HEK293 (cell line): ENCODE measurements around the gene MSI1.

Experiments used
- FEZF1 ChIP-seq: fragments of 450-650 bp; formaldehyde crosslinking; IDR thresholded peaks from 2 replicates; pipeline ENCODE4 v1.5.1; 2016; ENCODE audit warnings: missing biosample characterization, missing genetic modification characterization
- GLIS2 ChIP-seq: fragments of 450-650 bp; formaldehyde crosslinking; IDR thresholded peaks from 2 replicates; pipeline ENCODE4 v1.5.1; 2016; ENCODE audit warnings: missing biosample characterization, missing genetic modification characterization
- IKZF3 ChIP-seq: fragments of 450-650 bp; IDR thresholded peaks from 2 replicates; pipeline ENCODE4 v1.5.0; 2018; ENCODE audit warnings: missing biosample characterization, mild to moderate bottlenecking, missing genetic modification characterization, moderate library complexity
- KLF1 ChIP-seq: fragments of 450-650 bp; formaldehyde crosslinking; IDR thresholded peaks from 2 replicates; pipeline ENCODE4 v1.5.1; 2016; ENCODE audit warnings: missing biosample characterization, missing genetic modification characterization
- KLF7 ChIP-seq: fragments of 450-650 bp; formaldehyde crosslinking; IDR thresholded peaks from 2 replicates; pipeline ENCODE4 v1.5.1; 2016; ENCODE audit warnings: missing biosample characterization, missing genetic modification characterization, borderline replicate concordance
- PATZ1 ChIP-seq: fragments of 450-650 bp; formaldehyde crosslinking; IDR thresholded peaks from 2 replicates; pipeline ENCODE4 v1.5.1; 2016; ENCODE audit warnings: missing biosample characterization, missing genetic modification characterization
- REST ChIP-seq: fragments of 450-650 bp; formaldehyde crosslinking; IDR thresholded peaks from 2 replicates; pipeline ENCODE4 v1.5.1; 2016; ENCODE audit warnings: missing biosample characterization, missing genetic modification characterization
- SP7 ChIP-seq: fragments of 450-650 bp; formaldehyde crosslinking; IDR thresholded peaks from 2 replicates; pipeline ENCODE4 v1.5.1; 2016; ENCODE audit warnings: missing biosample characterization, missing genetic modification characterization
- ZBTB8A ChIP-seq: fragments of 450-650 bp; formaldehyde crosslinking; IDR thresholded peaks from 2 replicates; pipeline ENCODE4 v1.5.1; 2016; ENCODE audit warnings: missing biosample characterization, missing genetic modification characterization
- ZIC2 ChIP-seq: fragments of 450-650 bp; formaldehyde crosslinking; IDR thresholded peaks from 2 replicates; pipeline ENCODE4 v1.5.1; 2016; ENCODE audit warnings: missing biosample characterization, missing genetic modification characterization
- ZNF148 ChIP-seq: fragments of 450-650 bp; formaldehyde crosslinking; IDR thresholded peaks from 2 replicates; pipeline ENCODE4 v1.5.0; 2017; ENCODE audit warnings: missing biosample characterization, missing genetic modification characterization, borderline replicate concordance
- ZNF202 ChIP-seq: fragments of 450-650 bp; formaldehyde crosslinking; IDR thresholded peaks from 2 replicates; pipeline ENCODE4 v1.5.1; 2016; ENCODE audit warnings: missing biosample characterization, missing genetic modification characterization, borderline replicate concordance
- ZNF211 ChIP-seq: fragments of 450-650 bp; formaldehyde crosslinking; IDR thresholded peaks from 2 replicates; pipeline ENCODE4 v1.5.1; 2016; ENCODE audit warnings: low read depth, missing biosample characterization, missing genetic modification characterization
- ZNF223 ChIP-seq: fragments of 450-650 bp; formaldehyde crosslinking; IDR thresholded peaks from 2 replicates; pipeline ENCODE4 v1.5.1; 2016; ENCODE audit warnings: missing biosample characterization, missing genetic modification characterization
- ZNF24 ChIP-seq: fragments of 450-650 bp; formaldehyde crosslinking; IDR thresholded peaks from 2 replicates; pipeline ENCODE4 v1.5.1; 2016; ENCODE audit warnings: missing biosample characterization, missing genetic modification characterization
- ZNF335 ChIP-seq: fragments of 450-650 bp; formaldehyde crosslinking; conservative IDR thresholded peaks from 2 replicates; pipeline ENCODE4 v1.5.1; 2016; ENCODE audit warnings: missing biosample characterization, missing genetic modification characterization
- ZNF341 ChIP-seq: fragments of 450-650 bp; formaldehyde crosslinking; IDR thresholded peaks from 2 replicates; pipeline ENCODE4; 2016; ENCODE audit warnings: low read depth, missing biosample characterization, missing genetic modification characterization
- ZNF398 ChIP-seq: fragments of 450-650 bp; formaldehyde crosslinking; IDR thresholded peaks from 2 replicates; pipeline ENCODE4 v1.5.1; 2017; ENCODE audit warnings: missing biosample characterization, missing genetic modification characterization
- ZNF449 ChIP-seq: fragments of 450-650 bp; formaldehyde crosslinking; IDR thresholded peaks from 2 replicates; pipeline ENCODE4 v1.5.1; 2017; ENCODE audit warnings: missing biosample characterization, mild to moderate bottlenecking, missing genetic modification characterization, moderate library complexity
- ZNF529 ChIP-seq: fragments of 450-650 bp; formaldehyde crosslinking; IDR thresholded peaks from 2 replicates; pipeline ENCODE4 v1.5.1; 2017; ENCODE audit warnings: missing genetic modification characterization, missing biosample characterization; ENCODE audit not compliant: insufficient replicate concordance
- ZNF585B ChIP-seq: fragments of 450-650 bp; formaldehyde crosslinking; IDR thresholded peaks from 2 replicates; pipeline ENCODE4 v1.5.1; 2016; ENCODE audit warnings: missing biosample characterization, missing genetic modification characterization
- ZNF621 ChIP-seq: fragments of 450-650 bp; formaldehyde crosslinking; IDR thresholded peaks from 2 replicates; pipeline ENCODE4 v1.5.1; 2017; ENCODE audit warnings: missing biosample characterization, missing genetic modification characterization
- ZNF626 ChIP-seq: fragments of 450-650 bp; sonication (Bioruptor Pico); formaldehyde crosslinking; IDR thresholded peaks from 2 replicates; pipeline ENCODE4 v1.5.1; 2018; ENCODE audit warnings: missing biosample characterization, missing genetic modification characterization, inconsistent platforms
- ZNF629 ChIP-seq: fragments of 450-650 bp; formaldehyde crosslinking; IDR thresholded peaks from 2 replicates; pipeline ENCODE4 v1.5.1; 2017; ENCODE audit warnings: missing biosample characterization, missing genetic modification characterization
- ZNF664 ChIP-seq: fragments of 450-650 bp; formaldehyde crosslinking; IDR thresholded peaks from 2 replicates; pipeline ENCODE4 v1.5.1; 2016; ENCODE audit warnings: missing biosample characterization, missing genetic modification characterization
- ZNF747 ChIP-seq: fragments of 450-650 bp; formaldehyde crosslinking; IDR thresholded peaks from 2 replicates; pipeline ENCODE4 v1.5.1; 2016; ENCODE audit warnings: missing biosample characterization, missing genetic modification characterization
- ZNF837 ChIP-seq: fragments of 450-650 bp; formaldehyde crosslinking; IDR thresholded peaks from 2 replicates; pipeline ENCODE4 v1.5.1; 2016; ENCODE audit warnings: missing biosample characterization, missing genetic modification characterization

The MSI1 gene

GRCh38 chr12:120367233-120367923 lies 1.6 kb downstream of the MSI1 start (continued):
- no peak for TF ChIP-seq ZNF449
- TF ChIP-seq REST = no peak
- 0 out of 2 replicates have a peak, but pooled peaks have one; percentile 54 for TF ChIP-seq IKZF3 (tag by site-specific recombination)
- TF ChIP-seq KLF7 (tag by site-specific recombination) = peak; percentile 26; the same call in 1 of the 2 replicates
- no peak for TF ChIP-seq ZNF211 (tag by site-specific recombination)
- TF ChIP-seq ZIC2 (tag by site-specific recombination) = no peak
- TF ChIP-seq ZNF398 (tag by site-specific recombination) = peak; percentile 96
- TF ChIP-seq ZNF335 (tag by site-specific recombination) = peak; percentile 95
- TF ChIP-seq ZNF148 (tag by site-specific recombination) = no peak
- 0 out of 2 replicates have a peak, but pooled peaks have one; percentile 18 for TF ChIP-seq GLIS2
- TF ChIP-seq PATZ1 = peak; percentile 70
- TF ChIP-seq ZNF202 (tag by site-specific recombination) = no peak
- no peak for TF ChIP-seq ZNF837 (tag by site-specific recombination)
- TF ChIP-seq ZNF664 (tag by site-specific recombination) = 0 out of 2 replicates have a peak, but pooled peaks have one; percentile 4
- TF ChIP-seq ZNF626 (tag by site-specific recombination) = no peak
- TF ChIP-seq ZNF24 = no peak
- no peak for TF ChIP-seq ZNF529 (tag by site-specific recombination)
- no peak for TF ChIP-seq ZBTB8A (tag by site-specific recombination)
- 0 out of 2 replicates have a peak, but pooled peaks have one; percentile 31 for TF ChIP-seq SP7 (tag by site-specific recombination)
- TF ChIP-seq ZNF585B (tag by site-specific recombination) = no peak
- TF ChIP-seq ZNF223 (tag by site-specific recombination) = no peak
- 0 out of 2 replicates have a peak, but pooled peaks have one; percentile 18 for TF ChIP-seq ZNF629
- TF ChIP-seq ZNF747 = no peak
- TF ChIP-seq KLF1 (tag by site-specific recombination) = peak; percentile 75
- TF ChIP-seq FEZF1 (tag by site-specific recombination) = no peak
- no peak for TF ChIP-seq ZNF621 (tag by site-specific recombination)
- peak; percentile 57 for TF ChIP-seq ZNF341
